ENCODE measurements around the gene BTD. TPM values are rescaled to one million over a fixed set of nuclear protein-coding genes. Genes with fewer than 3 reads are reported as not detected.
"Not testable (repeated sequence)": the region's sequence is repeated elsewhere in the genome, so short reads cannot be mapped to it uniquely, and the experiment has no call there.

BTD gene
- total and polyA plus RNA-seq, 2 experiments from 2014 or later = 17.8 to 20.0 TPM

- not testable (repeated sequence) for H4K20me1 ChIP-seq (replicated peaks; ENCODE audit: insufficient read depth); H3K4me1 ChIP-seq (ENCODE audit: insufficient read depth); H3K4me3 Mint-ChIP-seq; DNase-seq (ENCODE audit: low spot score); H3K27me3 ChIP-seq (ENCODE audit: insufficient read depth); H3K4me3 ChIP-seq; H3K27ac Mint-ChIP-seq; H2AFZ ChIP-seq; H3K27me3 Mint-ChIP-seq (ENCODE audit: insufficient read depth, low read depth, poor library complexity); H3K4me1 Mint-ChIP-seq; ATAC-seq; H3K79me2 ChIP-seq (replicated peaks; ENCODE audit: insufficient read depth); H3K4me2 ChIP-seq; H3F3A ChIP-seq (replicated peaks; ENCODE audit: low read depth); H3K27ac ChIP-seq (ENCODE audit: low read depth); H3K9me2 ChIP-seq (ENCODE audit: insufficient read depth)
- peaks cover 12% of the 10 kb centered on the region for H3K36me3 ChIP-seq (ENCODE audit: insufficient read depth)
- Mint-ChIP-seq H3K9me3 (peaks cover 39% of the 10 kb centered on the region), H3K36me3 (ENCODE audit: low read depth) (peaks cover 40% of the 10 kb centered on the region)
Measured at GRCh38 chr3:15619659-15620464, 18.3 kb downstream of the BTD start.

- no peak overlapping the region for H3K4me3 ChIP-seq
- DNase-seq (ENCODE audit: low spot score) (no peak), ATAC-seq (no peak)
- no peak overlapping the region for H3K4me2 ChIP-seq
- Mint-ChIP-seq H3K27ac (no peak overlapping the region), H3K9me3 (peaks cover 39% of the 10 kb centered on the region), H3K4me1 (no peaks in the 10 kb centered on the region), H3K36me3 (ENCODE audit: low read depth) (peaks cover 40% of the 10 kb centered on the region), H3K4me3 (no peak overlapping the region), H3K27me3 (ENCODE audit: insufficient read depth, low read depth, poor library complexity) (peaks cover 4% of the 10 kb centered on the region)
- no peaks in the 10 kb centered on the region for H3K4me1 ChIP-seq (ENCODE audit: insufficient read depth)
- H3K27ac ChIP-seq (ENCODE audit: low read depth) = no peak overlapping the region
- no peaks in the 10 kb centered on the region for H3K27me3 ChIP-seq (ENCODE audit: insufficient read depth)
- no peaks in the 10 kb centered on the region for H3F3A ChIP-seq (replicated peaks; ENCODE audit: low read depth)
- H2AFZ ChIP-seq = no peak overlapping the region
- H3K36me3 ChIP-seq (ENCODE audit: insufficient read depth) = peaks cover 12% of the 10 kb centered on the region
- H4K20me1 ChIP-seq (replicated peaks; ENCODE audit: insufficient read depth) = no peaks in the 10 kb centered on the region
- H3K79me2 ChIP-seq (replicated peaks; ENCODE audit: insufficient read depth) = no peaks in the 10 kb centered on the region; the same call in 1 of the 2 replicates
- H3K9me2 ChIP-seq (ENCODE audit: insufficient read depth) = 0 out of 2 replicates have a peak, but pooled peaks cover 7% of the 10 kb centered on the region
- TF ChIP-seq POLR2AphosphoS5 (IDR thresholded peaks at IDR 0.05; ENCODE audit: low read depth) = no peak
- no peak for TF ChIP-seq STAT1 (IDR thresholded peaks at IDR 0.05; ENCODE audit: unreplicated experiment)
- TF ChIP-seq ZNF114 (CRISPR knock-in tag; IDR thresholded peaks at IDR 0.05) = no peak
- TF ChIP-seq REST (IDR thresholded peaks at IDR 0.05; ENCODE audit: unreplicated experiment) = no peak
- TF ChIP-seq CREB1 (CRISPR knock-in tag; IDR thresholded peaks at IDR 0.05; ENCODE audit: low read depth) = no peak
- no peak for TF ChIP-seq ETS1 (IDR thresholded peaks at IDR 0.05)
- TF ChIP-seq CTCF (conservative IDR thresholded peaks at IDR 0.05; ENCODE audit: low read depth in 2 of 2) = no peak
- TF ChIP-seq NANOG (IDR thresholded peaks at IDR 0.05; ENCODE audit: borderline replicate concordance) = no peak
- TF ChIP-seq ZNF331 (CRISPR knock-in tag; IDR thresholded peaks at IDR 0.05; ENCODE audit: low read depth) = no peak
- no peak for TF ChIP-seq EZH2 (IDR thresholded peaks at IDR 0.05; ENCODE audit: low read depth, unreplicated experiment)
- no peak for TF ChIP-seq EZH2phosphoT487 (IDR thresholded peaks at IDR 0.05; ENCODE audit: unreplicated experiment)
- no peak for TF ChIP-seq JUNB (IDR thresholded peaks at IDR 0.05; ENCODE audit: unreplicated experiment)
Measured at GRCh38 chr3:15623535-15624440, 22.2 kb downstream of the BTD start.
